GM12801 (cell line): ENCODE measurements around the gene NRF1.

Experiments used
- CTCF ChIP-seq: IDR thresholded peaks from one replicate; pipeline ENCODE4 v1.5.1; 2011; ENCODE audit warnings: control low read depth; ENCODE audit not compliant: insufficient read length; ENCODE audit errors: extremely low read depth

The NRF1 gene

GRCh38 chr7:129741743-129742213 lies 130.3 kb downstream of the NRF1 start:
- TF ChIP-seq CTCF = no peak

- no peak for TF ChIP-seq CTCF
These were observed 130.7 kb downstream of the NRF1 start for GRCh38 chr7:129742256-129742655.

GRCh38 chr7:129746857-129747529 lies 135.5 kb downstream of the NRF1 start:
- no peak for TF ChIP-seq CTCF

GRCh38 chr7:129748356-129749109 lies 137.0 kb downstream of the NRF1 start:
- no peak for TF ChIP-seq CTCF

- no peak for TF ChIP-seq CTCF
These were observed 138.6 kb downstream of the NRF1 start for GRCh38 chr7:129750091-129750490.

GRCh38 chr7:129750501-129750900 lies 139.0 kb downstream of the NRF1 start:
- TF ChIP-seq CTCF = no peak

GRCh38 chr7:129751916-129752315 lies 140.4 kb downstream of the NRF1 start:
- no peak for TF ChIP-seq CTCF
